Vagina (tissue), 2 donors: Measurements from ENCODE around the gene PIK3CB. TPM values are rescaled to one million over a fixed set of nuclear protein-coding genes. Genes with fewer than 3 reads are reported as not detected.

Experiments used
- DNase-seq, 2 donors: peaks; one replicate each; pipeline ENCODE4 v3.0.0-alpha.2; 2017; ENCODE audit errors: extremely low spot score in 2 of 2
- H3K27ac ChIP-seq: fragments of 200-600 bp; sonication (generic); one replicate; pipeline ENCODE4 v1.5.1; 2019
- H3K27me3 ChIP-seq: fragments of 200-600 bp; sonication (generic); one replicate; pipeline ENCODE4 v1.5.1; 2019
- H3K36me3 ChIP-seq, 2 donors: fragments of 200-600 bp; sonication (generic); one replicate each; pipeline ENCODE4 v1.5.1; 2017 to 2019
- H3K4me1 ChIP-seq: fragments of 200-600 bp; sonication (generic); one replicate; pipeline ENCODE4 v1.5.1; 2019
- H3K4me3 ChIP-seq, 2 donors: fragments of 200-600 bp; sonication (generic); 1 replicate in 1 of 2; 2 replicates in 1 of 2; pipeline ENCODE4 v1.5.1; 2016 to 2019
- H3K9me3 ChIP-seq: fragments of 200-600 bp; sonication (generic); one replicate; pipeline ENCODE4 v1.5.1; 2019
- POLR2A ChIP-seq, 2 donors: fragments of 450-650 bp; IDR thresholded peaks; one replicate each; pipeline ENCODE4 v1.6.1; 2017; ENCODE audit warnings: antibody characterized with exemption in 2 of 2, mild to moderate bottlenecking in 2 of 2, moderate library complexity in 2 of 2
- POLR2AphosphoS5 ChIP-seq, 2 donors: sonication (generic); formaldehyde crosslinking; IDR thresholded peaks; one replicate each; pipeline ENCODE4 v1.9.0; 2017; ENCODE audit warnings: antibody characterized with exemption in 2 of 2, mild to moderate bottlenecking in 2 of 2, low read depth in 1 of 2; ENCODE audit not compliant: insufficient read depth in 1 of 2
- intact Hi-C: fragments of 100-400 bp; cut with DNase I; formaldehyde crosslinking; loops from one replicate; pipeline ENCODE4 v1.15.1; 2023
- total RNA-seq: library from RNA; depleted of rRNA; stranded (reverse); fragments of >200 nt; gene quantifications from one replicate; pipeline ENCODE4 v1.2.3, GENCODE V29; 2016
- TF ChIP-seq, protein P1 (sequence below), 3 experiments: fragments of 450-650 bp in 2 of 3; fragments of 200-600 bp in 1 of 3; sonication (generic) in 1 of 3; IDR thresholded peaks; one replicate each; pipeline ENCODE4 v1.5.1; 2017 to 2019; ENCODE audit warnings: antibody characterized with exemption in 3 of 3, mild to moderate bottlenecking in 2 of 3, moderate library complexity in 2 of 3

Gene PIK3CB
- total RNA-seq, 1 donor from 2014 or later, result 31.9 TPM

- Histone ChIP-seq H3K36me3 (peaks cover 0 to 10% of the 10 kb centered on the region in 2 donors), H3K27me3 (no peaks in the 10 kb centered on the region), H3K4me3 (no peak overlapping the region), H3K27ac (no peak overlapping the region), H3K9me3 (no peaks in the 10 kb centered on the region), H3K4me1 (peaks cover 5% of the 10 kb centered on the region)
- intact Hi-C loops, result no loop called here
- no peak for DNase-seq
- TF ChIP-seq POLR2AphosphoS5 (IDR thresholded peaks at IDR 0.05; ENCODE audit: insufficient read depth in 1 of 2, low read depth in 1 of 2) (peak in 1 of 2 donors; percentile 40), POLR2A (IDR thresholded peaks at IDR 0.05) (no peak)
- TF ChIP-seq, protein P1, sequence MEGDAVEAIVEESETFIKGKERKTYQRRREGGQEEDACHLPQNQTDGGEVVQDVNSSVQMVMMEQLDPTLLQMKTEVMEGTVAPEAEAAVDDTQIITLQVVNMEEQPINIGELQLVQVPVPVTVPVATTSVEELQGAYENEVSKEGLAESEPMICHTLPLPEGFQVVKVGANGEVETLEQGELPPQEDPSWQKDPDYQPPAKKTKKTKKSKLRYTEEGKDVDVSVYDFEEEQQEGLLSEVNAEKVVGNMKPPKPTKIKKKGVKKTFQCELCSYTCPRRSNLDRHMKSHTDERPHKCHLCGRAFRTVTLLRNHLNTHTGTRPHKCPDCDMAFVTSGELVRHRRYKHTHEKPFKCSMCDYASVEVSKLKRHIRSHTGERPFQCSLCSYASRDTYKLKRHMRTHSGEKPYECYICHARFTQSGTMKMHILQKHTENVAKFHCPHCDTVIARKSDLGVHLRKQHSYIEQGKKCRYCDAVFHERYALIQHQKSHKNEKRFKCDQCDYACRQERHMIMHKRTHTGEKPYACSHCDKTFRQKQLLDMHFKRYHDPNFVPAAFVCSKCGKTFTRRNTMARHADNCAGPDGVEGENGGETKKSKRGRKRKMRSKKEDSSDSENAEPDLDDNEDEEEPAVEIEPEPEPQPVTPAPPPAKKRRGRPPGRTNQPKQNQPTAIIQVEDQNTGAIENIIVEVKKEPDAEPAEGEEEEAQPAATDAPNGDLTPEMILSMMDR (IDR thresholded peaks at IDR 0.05), result no peak
Observed at GRCh38 chr3:138625707-138626365, 208.9 kb downstream of the PIK3CB start.

DNA sequence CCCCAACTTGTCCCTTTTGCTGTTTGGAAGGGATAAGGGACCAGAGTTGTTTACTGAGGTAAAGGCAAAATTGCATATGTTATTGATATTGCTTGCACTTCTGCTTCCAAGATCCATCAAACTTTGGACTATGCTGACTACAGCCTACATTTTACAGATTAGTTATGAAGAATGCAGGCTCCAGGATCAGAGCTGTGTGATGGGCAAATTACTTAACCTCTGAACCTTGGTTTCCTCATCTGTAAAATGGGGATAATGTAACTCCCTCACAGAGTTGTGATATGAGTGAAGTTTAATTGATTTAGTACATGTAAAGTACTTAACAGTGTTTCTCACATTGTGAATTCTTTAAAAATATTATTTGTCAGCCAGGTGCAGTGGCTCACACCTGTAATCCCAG is 210.2 kb downstream of the PIK3CB start:
- intact Hi-C loops, result no loop called here
- no peak for DNase-seq
- Histone ChIP-seq H3K9me3 (no peaks in the 10 kb centered on the region), H3K27ac (no peak overlapping the region), H3K27me3 (no peaks in the 10 kb centered on the region), H3K36me3 (peaks cover 0 to 6% of the 10 kb centered on the region in 2 donors), H3K4me1 (peaks cover 5% of the 10 kb centered on the region), H3K4me3 (no peak overlapping the region)
- TF ChIP-seq POLR2AphosphoS5 (IDR thresholded peaks at IDR 0.05; ENCODE audit: insufficient read depth in 1 of 2, low read depth in 1 of 2) (no peak), POLR2A (IDR thresholded peaks at IDR 0.05) (no peak)
- TF ChIP-seq, protein P1 (IDR thresholded peaks at IDR 0.05), result no peak

DNA sequence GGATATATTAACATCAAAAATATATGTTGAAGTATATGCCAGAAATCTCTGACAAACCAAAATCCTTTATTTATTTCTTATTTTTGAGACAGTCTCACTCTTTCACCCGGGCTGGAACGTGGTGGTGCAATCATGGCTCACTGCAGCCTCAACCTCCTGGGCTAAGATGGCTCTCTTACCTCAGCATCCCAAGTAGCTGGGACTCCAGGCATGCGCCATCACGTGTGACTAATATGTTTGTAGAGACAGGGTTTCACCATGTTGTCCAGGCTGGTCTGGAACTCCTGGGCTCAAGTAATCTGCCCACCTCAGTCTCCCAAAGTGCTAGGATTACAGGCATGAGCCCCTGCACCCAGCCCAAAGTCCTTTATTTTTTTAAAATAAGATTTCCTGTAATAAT is 214.3 kb downstream of the PIK3CB start:
- no peak overlapping the region for H3K4me3 ChIP-seq
- no peaks in the 10 kb centered on the region for H3K4me1 ChIP-seq
- no peak for DNase-seq
- H3K27me3 ChIP-seq, result no peaks in the 10 kb centered on the region
- TF ChIP-seq, protein P1 (IDR thresholded peaks at IDR 0.05), result no peak
- TF ChIP-seq POLR2A (IDR thresholded peaks at IDR 0.05), result no peak
- TF ChIP-seq POLR2AphosphoS5 (IDR thresholded peaks at IDR 0.05; ENCODE audit: insufficient read depth in 1 of 2, low read depth in 1 of 2), result no peak
- intact Hi-C loops, result no loop called here
- H3K36me3 ChIP-seq, result no peaks in the 10 kb centered on the region
- H3K27ac ChIP-seq, result no peak overlapping the region
- H3K9me3 ChIP-seq, result no peaks in the 10 kb centered on the region

DNA sequence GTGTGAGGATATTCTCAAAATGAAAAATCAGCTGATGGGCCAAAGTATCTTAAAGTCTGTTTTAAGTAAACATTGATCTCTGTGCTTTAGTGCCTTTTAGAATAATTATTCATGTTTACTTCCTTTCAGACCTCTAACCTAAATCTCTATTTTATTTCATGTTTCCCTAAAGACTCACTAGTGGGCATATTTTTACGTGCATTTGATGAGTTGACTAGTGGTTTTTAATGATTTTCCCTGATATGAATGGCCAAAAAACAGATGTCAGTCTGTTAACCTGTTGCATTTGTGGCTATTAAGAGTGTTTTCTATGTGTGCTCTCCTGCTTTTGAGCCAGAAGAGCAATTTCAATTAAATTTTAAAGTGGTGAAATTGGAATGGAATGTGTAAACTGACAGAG is 219.3 kb downstream of the PIK3CB start:
- H3K27me3 ChIP-seq, result no peaks in the 10 kb centered on the region
- H3K27ac ChIP-seq, result no peak overlapping the region
- TF ChIP-seq, protein P1 (IDR thresholded peaks at IDR 0.05), result no peak
- no peak for TF ChIP-seq POLR2AphosphoS5 (IDR thresholded peaks at IDR 0.05; ENCODE audit: insufficient read depth in 1 of 2, low read depth in 1 of 2)
- no peak for TF ChIP-seq POLR2A (IDR thresholded peaks at IDR 0.05)
- DNase-seq, result no peak
- no peaks in the 10 kb centered on the region for H3K4me1 ChIP-seq
- intact Hi-C loops, result no loop called here
- no peaks in the 10 kb centered on the region for H3K36me3 ChIP-seq
- H3K4me3 ChIP-seq, result no peak overlapping the region
- H3K9me3 ChIP-seq, result no peaks in the 10 kb centered on the region

- peak overlapping the region; percentile 91 for H3K27ac ChIP-seq
- no peaks in the 10 kb centered on the region for H3K27me3 ChIP-seq
- DNase-seq, result no peak
- H3K9me3 ChIP-seq, result no peaks in the 10 kb centered on the region
- no peaks in the 10 kb centered on the region for H3K36me3 ChIP-seq
- peak overlapping the region; percentile 64 to 87 for H3K4me3 ChIP-seq
- H3K4me1 ChIP-seq, result peaks cover 9% of the 10 kb centered on the region
- TF ChIP-seq, protein P1 (IDR thresholded peaks at IDR 0.05), result no peak
- TF ChIP-seq POLR2A (IDR thresholded peaks at IDR 0.05), result no peak
- no peak for TF ChIP-seq POLR2AphosphoS5 (IDR thresholded peaks at IDR 0.05; ENCODE audit: insufficient read depth in 1 of 2, low read depth in 1 of 2)
- intact Hi-C loops, result loop anchor here (10.0 kb wide), 1 partner anchor 225 kb away; the partner anchor contains the start of gene PIK3CB
Observed at GRCh38 chr3:138609898-138610266, 224.8 kb downstream of the PIK3CB start.
